Lung (tissue), 12 donors: Measurements from ENCODE around the gene UBE2H. TPM values are rescaled to one million over a fixed set of nuclear protein-coding genes. Genes with fewer than 3 reads are reported as not detected.

Experiments
- ATAC-seq: fragments of 200-7000 bp; cut with Tn5 transposase; one replicate; pipeline ENCODE4 v1.9.1; 2020; ENCODE audit warnings: moderate number of reproducible peaks; ENCODE audit not compliant: insufficient read depth, low FRiP score
- DNase-seq, 3 donors: peaks; one replicate each; pipeline ENCODE4 v3.0.0-alpha.2; 2013 to 2017
- H3K27ac ChIP-seq, 2 donors: one replicate each; pipeline ENCODE4 v1.5.1; 2013; ENCODE audit warnings: mild to moderate bottlenecking in 2 of 2, moderate library complexity in 2 of 2, control low read depth in 1 of 2, inconsistent platforms in 1 of 2, low read depth in 1 of 2, low read length in 1 of 2
- H3K27me3 ChIP-seq, 3 donors: one replicate each; pipeline ENCODE4 v1.5.1; 2013; ENCODE audit warnings: low read length in 2 of 3; ENCODE audit not compliant: control insufficient read depth in 3 of 3, insufficient read depth in 3 of 3
- H3K36me3 ChIP-seq, 4 donors: one replicate each; pipeline ENCODE4 v1.5.1; 2013; ENCODE audit warnings: low read length in 4 of 4, mild to moderate bottlenecking in 1 of 4, moderate library complexity in 1 of 4; ENCODE audit not compliant: control insufficient read depth in 4 of 4, insufficient read depth in 4 of 4
- H3K4me1 ChIP-seq, 5 donors: one replicate each; pipeline ENCODE4 v1.5.1; 2013; ENCODE audit warnings: low read length in 5 of 5, mild to moderate bottlenecking in 2 of 5, moderate library complexity in 1 of 5; ENCODE audit not compliant: control insufficient read depth in 5 of 5, insufficient read depth in 5 of 5
- H3K4me3 ChIP-seq: one replicate; pipeline ENCODE4 v1.5.1; 2013; ENCODE audit warnings: mild to moderate bottlenecking, control low read depth, moderate library complexity
- H3K9ac ChIP-seq, 2 donors: one replicate each; pipeline ENCODE4 v1.5.1; 2013; ENCODE audit warnings: low read length in 2 of 2, control low read depth in 1 of 2; ENCODE audit not compliant: insufficient read depth in 1 of 2
- H3K9me3 ChIP-seq, 4 donors: one replicate each; pipeline ENCODE4 v1.5.1; 2013; ENCODE audit warnings: low read length in 3 of 4, mild to moderate bottlenecking in 1 of 4, moderate library complexity in 1 of 4; ENCODE audit not compliant: control insufficient read depth in 4 of 4, insufficient read depth in 3 of 4
- WGBS, 2 donors: extraction: QIAGEN DNeasy Blood & Tissue Kit; methylation state at CpG; one replicate each; pipeline ENCODE4 v1.1.7; 2013; 5-methylcytosine and 5-hydroxymethylcytosine counted together
- polyA plus RNA-seq, 2 donors: library from polyadenylated mRNA; stranded (reverse); fragments of 200-250 nt; gene quantifications; one replicate each; pipeline ENCODE4 v1.2.1, GENCODE V29; 2013
- total RNA-seq, 2 donors: library from RNA; depleted of rRNA in 1 of 2; stranded (reverse); fragments of >200 nt in 1 of 2; gene quantifications; one replicate each; pipeline ENCODE4 v1.2.1, GENCODE V29; 2014 to 2021
- TF ChIP-seq, protein P1 (sequence below): IDR thresholded peaks from 2 replicates; pipeline ENCODE4 v1.5.1; 2012; ENCODE audit warnings: mild to moderate bottlenecking; ENCODE audit errors: control extremely low read depth, extremely low read depth
- donor health status: control.
- donor health status: control.
- donor health status: Bipolar disorder and iron deficiency.
- donor health status: healthy.
- donor health status: DM: yes; HTN: yes; CAD: no.

UBE2H gene
- total and polyA plus RNA-seq, 4 donors, result 23.0 to 102 (median 49.7) TPM

DNA sequence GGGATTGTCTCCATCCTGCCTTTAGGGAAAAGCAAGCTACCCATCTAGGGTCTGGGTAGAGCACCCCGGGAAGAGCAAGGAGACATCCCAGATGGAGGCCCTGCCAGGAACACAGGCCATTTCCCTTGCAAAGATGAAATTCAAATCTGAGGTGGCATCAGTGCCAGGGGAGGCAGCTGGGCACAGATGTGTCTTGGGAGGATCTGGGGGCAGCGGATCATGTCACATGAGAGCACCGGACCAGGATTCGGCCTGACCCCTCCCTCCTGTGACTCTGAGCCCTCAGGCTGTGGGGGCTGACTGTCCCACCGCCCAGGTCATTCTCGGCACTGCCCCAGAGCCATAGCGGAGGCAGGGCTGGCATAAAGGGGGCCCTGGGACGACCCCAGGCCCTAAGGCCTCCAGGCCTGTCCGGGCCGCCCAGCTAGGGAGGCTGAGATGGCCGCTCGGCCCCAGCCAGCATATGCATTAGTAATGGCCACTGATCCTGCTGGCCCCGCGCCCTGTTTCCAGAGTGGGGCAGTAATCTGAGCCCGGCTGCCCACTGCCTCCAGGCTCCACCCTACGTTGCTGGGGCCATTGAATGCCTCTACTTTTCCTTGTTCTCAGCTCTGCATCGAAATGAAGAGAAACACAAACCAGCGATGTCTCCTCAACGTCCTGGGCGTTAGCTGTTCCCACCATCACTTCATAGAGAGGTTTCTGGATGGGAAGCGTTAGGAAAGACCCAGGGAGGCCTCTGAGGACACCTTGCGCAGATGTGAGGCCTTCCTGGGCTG lies 148.5 kb downstream of the UBE2H start:
- 95 to 96% methylated on average over 22 of the region's 22 CpGs for WGBS, 2 donors
- Histone ChIP-seq H3K9me3 (no peaks in the 10 kb centered on the region), H3K36me3 (no peaks in the 10 kb centered on the region), H3K4me1 (no peaks in the 10 kb centered on the region), H3K27me3 (no peaks in the 10 kb centered on the region), H3K27ac (no peak overlapping the region), H3K4me3 (no peak overlapping the region), H3K9ac (no peak overlapping the region)
- no peak for ATAC-seq
- no peak for DNase-seq
- TF ChIP-seq, protein P1, sequence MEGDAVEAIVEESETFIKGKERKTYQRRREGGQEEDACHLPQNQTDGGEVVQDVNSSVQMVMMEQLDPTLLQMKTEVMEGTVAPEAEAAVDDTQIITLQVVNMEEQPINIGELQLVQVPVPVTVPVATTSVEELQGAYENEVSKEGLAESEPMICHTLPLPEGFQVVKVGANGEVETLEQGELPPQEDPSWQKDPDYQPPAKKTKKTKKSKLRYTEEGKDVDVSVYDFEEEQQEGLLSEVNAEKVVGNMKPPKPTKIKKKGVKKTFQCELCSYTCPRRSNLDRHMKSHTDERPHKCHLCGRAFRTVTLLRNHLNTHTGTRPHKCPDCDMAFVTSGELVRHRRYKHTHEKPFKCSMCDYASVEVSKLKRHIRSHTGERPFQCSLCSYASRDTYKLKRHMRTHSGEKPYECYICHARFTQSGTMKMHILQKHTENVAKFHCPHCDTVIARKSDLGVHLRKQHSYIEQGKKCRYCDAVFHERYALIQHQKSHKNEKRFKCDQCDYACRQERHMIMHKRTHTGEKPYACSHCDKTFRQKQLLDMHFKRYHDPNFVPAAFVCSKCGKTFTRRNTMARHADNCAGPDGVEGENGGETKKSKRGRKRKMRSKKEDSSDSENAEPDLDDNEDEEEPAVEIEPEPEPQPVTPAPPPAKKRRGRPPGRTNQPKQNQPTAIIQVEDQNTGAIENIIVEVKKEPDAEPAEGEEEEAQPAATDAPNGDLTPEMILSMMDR, result no peak

DNA sequence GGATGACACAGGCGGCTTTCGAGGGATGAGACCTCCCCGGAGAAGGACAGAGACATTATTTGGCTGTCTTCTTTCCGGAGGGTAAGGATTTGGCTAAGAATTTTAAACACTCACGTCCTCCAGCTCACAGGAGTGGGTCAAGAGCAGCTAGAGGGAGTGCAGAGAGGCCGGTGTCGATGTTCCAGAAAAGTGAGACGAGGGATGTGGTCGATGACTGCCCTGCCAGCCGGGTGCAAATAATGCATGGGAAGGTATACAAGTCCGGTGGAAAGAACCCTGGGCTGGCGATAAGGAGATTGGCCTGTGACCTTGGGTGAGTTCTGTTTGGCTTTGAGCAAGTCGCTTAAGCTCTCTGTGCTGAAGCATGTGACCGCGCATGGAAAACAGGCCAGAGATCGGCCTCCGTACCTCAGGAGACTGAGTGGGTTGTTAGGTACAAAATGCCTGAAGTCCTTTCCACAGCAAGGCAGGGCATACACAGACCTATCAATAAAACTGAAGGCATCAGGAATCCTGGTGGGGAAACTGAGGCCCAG lies 149.1 kb downstream of the UBE2H start:
- H3K27ac ChIP-seq, result no peak overlapping the region
- no peaks in the 10 kb centered on the region for H3K36me3 ChIP-seq
- DNase-seq, result no peak
- TF ChIP-seq, protein P1, result no peak
- no peak overlapping the region for H3K4me3 ChIP-seq
- H3K9ac ChIP-seq, result no peak overlapping the region
- 84 to 88% methylated on average over 17 of the region's 17 CpGs for WGBS, 2 donors
- H3K4me1 ChIP-seq, result no peaks in the 10 kb centered on the region
- H3K9me3 ChIP-seq, result no peaks in the 10 kb centered on the region
- no peaks in the 10 kb centered on the region for H3K27me3 ChIP-seq
- ATAC-seq, result no peak

DNA sequence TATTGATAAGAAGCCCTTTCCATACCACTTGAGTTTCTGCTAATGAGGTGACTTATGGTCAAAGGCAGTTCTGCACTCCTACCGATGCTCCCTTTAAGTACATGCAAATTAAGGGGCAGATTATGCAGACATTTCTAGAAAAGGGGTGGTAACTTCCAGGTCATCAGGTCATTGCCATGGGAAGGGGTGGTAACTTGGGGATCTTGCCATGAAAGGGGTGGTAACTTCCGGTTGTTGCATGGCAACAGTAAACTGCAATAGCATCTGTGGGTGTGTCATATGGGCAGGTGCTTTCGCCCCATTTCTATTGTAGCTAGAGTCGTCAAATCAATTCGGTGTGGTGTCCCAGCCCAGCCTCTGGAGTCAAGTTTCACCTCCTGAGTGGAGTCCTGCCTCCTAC lies 150.9 kb downstream of the UBE2H start:
- Histone ChIP-seq H3K4me3 (no peak overlapping the region), H3K27ac (no peak overlapping the region), H3K36me3 (no peaks in the 10 kb centered on the region), H3K9me3 (no peaks in the 10 kb centered on the region), H3K4me1 (no peaks in the 10 kb centered on the region), H3K27me3 (no peaks in the 10 kb centered on the region), H3K9ac (no peak overlapping the region)
- TF ChIP-seq, protein P1, result no peak
- WGBS, 2 donors, result 66 to 70% methylated on average over 5 of the region's 5 CpGs
- ATAC-seq, result no peak
- no peak for DNase-seq
